Measurements from ENCODE around the gene C16orf46. TPM values are rescaled to one million over a fixed set of nuclear protein-coding genes. Genes with fewer than 3 reads are reported as not detected.

Gene C16orf46
- total RNA-seq, 4 donors from 2014 or later, result 1.2 TPM; not detected in 3

DNA sequence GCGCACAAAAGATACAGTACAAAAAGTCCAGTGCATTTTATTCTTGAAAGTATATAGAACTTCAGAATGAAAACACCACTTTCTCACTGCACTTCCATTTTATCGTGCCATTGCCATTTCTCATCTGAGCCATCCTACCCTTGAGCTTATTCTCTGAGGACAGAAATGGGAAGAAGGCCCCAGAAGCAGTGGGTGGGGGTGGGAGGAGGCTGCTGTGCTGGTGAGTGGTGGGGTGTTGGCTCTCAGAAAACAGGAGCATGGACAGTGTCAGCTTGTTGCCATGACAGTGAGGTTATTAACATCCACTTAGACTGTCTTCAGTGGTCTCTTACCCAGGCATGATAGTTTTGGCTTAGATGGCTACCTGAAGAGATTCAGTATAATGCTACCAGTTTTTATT is 36.9 kb downstream of the C16orf46 start:
- ATAC-seq (ENCODE audit: low FRiP score), result no peak

DNA sequence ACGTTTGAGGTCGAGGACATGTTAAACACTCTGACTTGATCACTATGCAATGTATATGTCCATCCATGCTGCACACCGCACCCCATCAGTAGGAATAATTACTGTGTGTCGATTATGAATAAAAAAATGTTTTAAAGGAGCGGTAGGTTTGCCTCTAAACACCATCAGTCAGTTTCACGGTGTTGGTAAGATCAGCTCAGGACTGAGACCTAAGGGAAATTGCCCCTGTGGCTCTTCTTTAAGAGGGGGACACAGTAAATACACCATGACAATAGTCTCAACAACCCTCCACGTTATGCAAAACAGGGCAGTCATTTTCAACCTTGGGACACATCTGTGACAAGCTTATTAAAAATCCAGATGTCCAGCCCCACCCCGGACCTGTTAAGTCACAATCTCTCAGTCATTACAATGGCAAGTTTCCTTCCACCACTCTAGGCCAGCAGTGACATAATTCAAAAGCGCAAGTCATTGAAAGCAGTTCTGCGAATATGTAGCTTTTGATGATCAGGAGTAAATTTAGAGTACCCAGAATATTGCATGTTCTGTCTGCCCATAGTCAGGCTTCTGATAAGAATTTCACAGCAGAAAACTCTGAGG is 40.2 kb downstream of the C16orf46 start:
- ATAC-seq (ENCODE audit: low FRiP score), result no peak
- DNase-seq (ENCODE audit: low spot score), result no peak
- TF ChIP-seq, protein P1, sequence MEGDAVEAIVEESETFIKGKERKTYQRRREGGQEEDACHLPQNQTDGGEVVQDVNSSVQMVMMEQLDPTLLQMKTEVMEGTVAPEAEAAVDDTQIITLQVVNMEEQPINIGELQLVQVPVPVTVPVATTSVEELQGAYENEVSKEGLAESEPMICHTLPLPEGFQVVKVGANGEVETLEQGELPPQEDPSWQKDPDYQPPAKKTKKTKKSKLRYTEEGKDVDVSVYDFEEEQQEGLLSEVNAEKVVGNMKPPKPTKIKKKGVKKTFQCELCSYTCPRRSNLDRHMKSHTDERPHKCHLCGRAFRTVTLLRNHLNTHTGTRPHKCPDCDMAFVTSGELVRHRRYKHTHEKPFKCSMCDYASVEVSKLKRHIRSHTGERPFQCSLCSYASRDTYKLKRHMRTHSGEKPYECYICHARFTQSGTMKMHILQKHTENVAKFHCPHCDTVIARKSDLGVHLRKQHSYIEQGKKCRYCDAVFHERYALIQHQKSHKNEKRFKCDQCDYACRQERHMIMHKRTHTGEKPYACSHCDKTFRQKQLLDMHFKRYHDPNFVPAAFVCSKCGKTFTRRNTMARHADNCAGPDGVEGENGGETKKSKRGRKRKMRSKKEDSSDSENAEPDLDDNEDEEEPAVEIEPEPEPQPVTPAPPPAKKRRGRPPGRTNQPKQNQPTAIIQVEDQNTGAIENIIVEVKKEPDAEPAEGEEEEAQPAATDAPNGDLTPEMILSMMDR (IDR thresholded peaks at IDR 0.05), result no peak

More for the DNA sequence above, 36.9 kb downstream of the C16orf46 start:
- TF ChIP-seq, protein P1 (IDR thresholded peaks at IDR 0.05), result no peak
- no peak for DNase-seq (ENCODE audit: low spot score)

DNA sequence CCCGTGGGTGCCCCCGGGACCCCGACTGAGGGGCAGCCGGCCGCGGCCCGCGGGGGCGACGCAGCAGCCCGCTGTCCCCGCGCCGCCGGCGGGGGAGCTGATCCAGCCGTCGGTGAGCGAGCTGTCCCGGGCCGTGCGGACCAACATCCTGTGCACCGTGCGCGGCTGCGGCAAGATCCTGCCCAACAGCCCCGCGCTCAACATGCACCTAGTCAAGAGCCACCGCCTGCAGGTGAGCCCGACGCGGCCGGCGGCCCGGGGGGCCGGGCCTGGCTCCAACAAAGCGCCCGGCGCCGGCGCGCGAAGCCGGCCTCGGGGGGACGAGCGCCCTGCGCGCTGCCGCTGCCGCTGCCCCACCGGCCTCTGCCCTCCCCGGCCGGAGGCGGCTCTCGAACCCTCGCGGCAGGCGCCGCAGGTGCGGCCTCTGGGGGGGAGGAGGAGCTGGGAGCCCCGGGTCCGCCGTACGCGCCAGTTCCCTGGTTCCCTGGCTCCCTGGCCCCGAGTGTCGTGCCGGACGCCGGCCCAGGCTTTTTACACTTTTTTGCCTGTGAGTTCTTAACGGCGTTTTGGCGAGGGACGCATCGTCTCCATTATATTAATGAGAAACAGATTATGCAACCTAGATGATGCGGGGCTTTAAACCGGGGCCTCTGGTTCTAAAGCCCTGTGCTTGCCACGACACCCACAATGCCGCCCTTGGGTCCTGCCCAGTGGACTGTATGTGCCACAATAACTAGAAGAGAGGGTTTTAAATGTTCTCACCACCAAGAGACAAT is 40.9 kb downstream of the C16orf46 start:
- peak; percentile 73 for ATAC-seq (ENCODE audit: low FRiP score)
- TF ChIP-seq, protein P1 (IDR thresholded peaks at IDR 0.05), result no peak
- DNase-seq (ENCODE audit: low spot score), result no peak

DNA sequence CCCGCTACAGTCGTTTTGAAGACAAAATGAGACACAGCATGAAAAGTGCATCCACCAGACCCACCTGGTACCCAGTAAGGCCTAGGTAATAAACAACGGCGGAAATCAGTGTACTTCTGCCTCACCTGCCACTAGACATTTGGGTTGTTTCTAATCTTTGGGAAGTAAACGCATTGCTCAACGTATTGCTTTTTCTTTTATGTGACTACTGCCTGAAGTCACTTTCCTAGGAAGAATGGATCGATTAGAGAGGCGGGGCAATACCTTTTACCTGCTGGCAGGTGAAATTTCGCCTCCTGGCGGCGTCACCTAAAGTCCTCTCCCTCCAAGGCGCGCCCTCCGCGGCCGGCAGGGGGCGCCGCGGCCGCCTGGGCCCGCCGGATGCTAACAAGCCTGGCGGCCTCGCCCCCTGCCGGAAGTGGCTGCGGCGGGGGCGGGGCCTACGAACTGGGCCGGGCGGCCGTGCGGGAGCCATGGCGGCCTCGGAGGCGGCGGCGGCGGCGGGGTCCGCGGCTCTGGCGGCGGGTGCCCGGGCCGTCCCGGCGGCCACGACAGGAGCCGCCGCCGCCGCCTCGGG is 41.6 kb downstream of the C16orf46 start, which contains the start of gene ATMIN:
TSS of gene ATMIN (plus strand) at position 445 of the 577 bp plus-strand sequence. CDS start at position 474, 29 bp downstream.
- ATAC-seq (ENCODE audit: low FRiP score) (peak; percentile 97), DNase-seq (ENCODE audit: low spot score) (peak; percentile 39)
- TF ChIP-seq, protein P1 (IDR thresholded peaks at IDR 0.05), result peak in 2 of 3 donors; percentile 96 to 97

DNA sequence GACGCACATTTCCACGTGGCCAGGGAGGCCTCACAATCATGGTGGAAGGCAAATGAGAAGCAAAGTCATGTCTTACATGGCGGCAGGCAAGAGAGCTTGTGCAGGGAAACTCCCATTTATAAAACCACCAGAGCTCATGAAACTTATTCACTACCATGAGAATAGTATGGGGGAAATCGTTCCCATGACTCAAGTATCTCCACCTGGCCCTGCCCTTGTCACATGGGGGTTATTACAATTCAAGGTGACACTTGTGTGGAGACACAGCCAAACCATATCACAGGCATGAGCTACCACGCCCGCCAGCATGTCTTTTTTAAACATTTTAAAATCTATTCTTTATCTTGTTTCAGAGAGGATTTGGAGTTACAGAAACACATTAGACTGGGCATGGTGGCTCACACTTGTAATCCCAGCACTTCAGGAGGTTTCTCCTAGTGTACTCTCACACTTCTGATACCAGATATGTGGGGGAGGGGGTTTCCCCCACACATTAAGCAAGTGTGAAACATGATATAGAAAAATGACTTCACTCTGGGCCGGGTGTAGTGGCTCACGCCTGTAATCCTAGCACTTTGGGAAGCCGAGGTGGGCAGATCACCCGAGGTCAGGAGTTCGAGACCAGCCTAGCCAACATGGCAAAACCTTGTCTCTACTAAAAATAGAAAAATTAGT is 47.0 kb downstream of the C16orf46 start:
- no peak for ATAC-seq (ENCODE audit: low FRiP score)
- TF ChIP-seq, protein P1 (IDR thresholded peaks at IDR 0.05), result no peak
- no peak for DNase-seq (ENCODE audit: low spot score)

DNA sequence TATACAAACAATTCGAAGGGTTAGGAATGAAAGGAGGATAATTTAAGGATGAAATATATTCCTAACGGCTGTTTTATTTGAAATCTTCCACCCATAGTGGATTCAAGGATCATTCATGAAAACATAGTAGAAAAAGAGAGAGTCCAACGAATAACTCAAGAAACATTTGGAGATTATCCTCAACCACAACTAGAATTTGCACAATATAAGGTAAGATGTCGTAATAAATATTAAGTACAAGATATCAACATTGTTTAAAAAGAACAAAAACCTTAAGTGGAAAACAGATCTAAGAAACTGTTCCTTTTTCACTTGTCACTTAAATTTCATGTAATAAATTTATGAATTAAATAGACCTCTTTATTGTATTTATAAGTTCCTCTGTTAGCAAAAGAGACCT is 50.6 kb downstream of the C16orf46 start:
- ATAC-seq (ENCODE audit: low FRiP score) (no peak), DNase-seq (ENCODE audit: low spot score) (no peak)
- TF ChIP-seq, protein P1 (IDR thresholded peaks at IDR 0.05), result no peak
